OCI-LY7 (cell line): ENCODE measurements around the gene CACNA1B.
A peak's percentile ranks its signal among the peaks of the same experiment; 100 is the strongest.
"Not testable (repeated sequence)": the region's sequence is repeated elsewhere in the genome, so short reads cannot be mapped to it uniquely, and the experiment has no call there.

Experiments
- CTCF ChIP-seq: fragments of 200-600 bp; sonication (generic); conservative IDR thresholded peaks from 2 replicates; pipeline ENCODE4 v1.5.1; 2014; ENCODE audit warnings: mild to moderate bottlenecking, antibody characterized with exemption, low read length, moderate library complexity, mixed read lengths
- EZH2phosphoT487 ChIP-seq: fragments of 200-600 bp; sonication (generic); IDR thresholded peaks from 2 replicates; pipeline ENCODE4 v1.6.1; 2018; ENCODE audit warnings: low read depth, borderline replicate concordance, mild to moderate bottlenecking, mixed run types, antibody characterized with exemption, low read length, moderate library complexity, mixed read lengths

DNA sequence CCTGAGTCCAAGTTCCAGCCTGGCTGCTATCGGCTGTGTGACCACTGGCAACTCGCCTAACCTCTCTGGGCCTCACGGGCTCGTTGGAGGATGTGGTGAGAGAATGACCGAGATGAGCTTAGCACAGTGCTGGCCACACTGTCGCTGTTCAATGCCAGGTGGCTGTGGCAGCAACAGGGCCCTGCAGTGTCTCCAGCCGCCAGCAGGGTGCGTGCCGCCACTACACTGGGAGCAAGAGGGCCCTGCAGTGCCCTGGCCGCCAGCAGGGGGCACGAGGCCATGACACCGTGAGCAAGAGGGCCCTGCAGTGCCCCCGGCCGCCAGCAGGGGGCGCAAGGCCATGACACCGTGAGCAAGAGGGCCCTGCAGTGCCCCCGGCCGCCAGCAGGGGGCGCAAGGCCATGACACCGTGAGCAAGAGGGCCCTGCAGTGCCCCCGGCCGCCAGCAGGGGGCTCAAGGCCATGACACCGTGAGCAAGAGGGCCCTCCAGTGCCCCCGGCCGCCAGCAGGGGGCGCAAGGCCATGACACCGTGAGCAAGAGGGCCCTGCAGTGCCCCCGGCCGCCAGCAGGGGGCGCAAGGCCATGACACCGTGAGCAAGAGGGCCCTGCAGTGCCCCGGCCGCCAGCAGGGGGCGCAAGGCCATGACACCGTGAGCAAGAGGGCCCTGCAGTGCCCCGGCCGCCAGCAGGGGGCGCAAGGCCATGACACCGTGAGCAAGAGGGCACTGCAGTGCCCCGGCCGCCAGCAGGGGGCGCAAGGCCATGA is 248.7 kb downstream of the CACNA1B start:
- TF ChIP-seq CTCF: peak; percentile 67
- not testable (repeated sequence) for TF ChIP-seq EZH2phosphoT487
